Neural progenitor cell (in vitro differentiated cells): ENCODE data around the gene FSTL4. TPM values are rescaled to one million over a fixed set of nuclear protein-coding genes. Genes with fewer than 3 reads are reported as not detected.
"Not testable (repeated sequence)": the region's sequence is repeated elsewhere in the genome, so short reads cannot be mapped to it uniquely, and the experiment has no call there.

Experiments
- DNase-seq: peaks from one replicate; pipeline ENCODE4 v3.0.0-alpha.2; 2016; ENCODE audit warnings: low spot score
- H2AFZ ChIP-seq: fragments of 200-600 bp; sonication (generic); replicated peaks from 2 replicates; pipeline ENCODE4 v1.6.1; 2016; ENCODE audit warnings: antibody characterized with exemption
- H3F3A ChIP-seq: fragments of 200-600 bp; sonication (generic); 2 replicates; pipeline ENCODE4 v1.6.1; 2016; ENCODE audit warnings: antibody characterized with exemption, low read depth
- H3K27ac ChIP-seq: fragments of 200-600 bp; sonication (generic); 2 replicates; pipeline ENCODE4 v1.5.1; 2016; ENCODE audit warnings: mild to moderate bottlenecking
- H3K27me3 ChIP-seq: fragments of 200-600 bp; sonication (generic); 2 replicates; pipeline ENCODE4 v1.6.1; 2016; ENCODE audit warnings: mild to moderate bottlenecking, moderate library complexity
- H3K36me3 ChIP-seq: fragments of 200-600 bp; sonication (generic); 2 replicates; pipeline ENCODE4 v1.5.1; 2016
- H3K4me1 ChIP-seq: fragments of 200-600 bp; sonication (generic); 2 replicates; pipeline ENCODE4 v1.6.1; 2016; ENCODE audit warnings: mixed run types
- H3K4me2 ChIP-seq: fragments of 200-600 bp; sonication (generic); 2 replicates; pipeline ENCODE4 v1.6.1; 2016
- H3K4me3 ChIP-seq: fragments of 200-600 bp; sonication (generic); 2 replicates; pipeline ENCODE4 v1.5.1; 2016
- H3K79me2 ChIP-seq: fragments of 200-600 bp; sonication (generic); 2 replicates; pipeline ENCODE4 v1.6.1; 2016; ENCODE audit warnings: low read depth
- H3K9ac ChIP-seq: fragments of 200-600 bp; sonication (generic); 2 replicates; pipeline ENCODE4 v1.6.1; 2016
- H3K9me3 ChIP-seq: fragments of 200-600 bp; sonication (generic); 2 replicates; pipeline ENCODE4 v1.5.1; 2016; ENCODE audit warnings: low read depth
- H4K20me1 ChIP-seq: fragments of 200-600 bp; sonication (generic); 2 replicates; pipeline ENCODE4 v1.6.1; 2016; ENCODE audit warnings: low read depth
- H3K27ac Mint-ChIP-seq: 3 replicates; pipeline ENCODE4 v1.8.0; 2021; ENCODE audit warnings: mixed read lengths
- H3K27me3 Mint-ChIP-seq: 2 replicates; pipeline ENCODE4 v1.8.0; 2022; ENCODE audit warnings: low read depth, mild to moderate bottlenecking, inconsistent platforms, moderate library complexity, mixed read lengths; ENCODE audit not compliant: insufficient read depth
- H3K36me3 Mint-ChIP-seq: 3 replicates; pipeline ENCODE4 v1.8.0; 2021; ENCODE audit warnings: mixed read lengths
- H3K4me1 Mint-ChIP-seq: 3 replicates; pipeline ENCODE4 v1.8.0; 2021; ENCODE audit warnings: mixed read lengths
- H3K4me3 Mint-ChIP-seq: 3 replicates; pipeline ENCODE4 v1.8.0; 2021; ENCODE audit warnings: mild to moderate bottlenecking, moderate library complexity, mixed read lengths
- H3K9me3 Mint-ChIP-seq: 3 replicates; pipeline ENCODE4 v1.8.0; 2020; ENCODE audit warnings: mixed read lengths
- EZH2 ChIP-seq: fragments of 200-600 bp; sonication (generic); IDR thresholded peaks from 2 replicates; pipeline ENCODE4 v1.6.1; 2017; ENCODE audit warnings: antibody characterized with exemption, mild to moderate bottlenecking, moderate library complexity
- EZH2phosphoT487 ChIP-seq: fragments of 200-600 bp; sonication (generic); IDR thresholded peaks from 2 replicates; pipeline ENCODE4 v1.6.1; 2017; ENCODE audit warnings: antibody characterized with exemption
- total RNA-seq: library from RNA; depleted of rRNA; stranded (reverse); fragments of >200 nt; gene quantifications from 2 replicates; pipeline ENCODE4 v1.2.3, GENCODE V29; 2015; ENCODE audit warnings: low replicate concordance
- TF ChIP-seq, protein P1 (sequence below): fragments of 200-600 bp; sonication (generic); IDR thresholded peaks from 2 replicates; pipeline ENCODE4 v1.5.1; 2017; ENCODE audit warnings: antibody characterized with exemption, mild to moderate bottlenecking

Gene FSTL4
- total RNA-seq, 1 donor from 2014 or later = 0.95 TPM

DNA sequence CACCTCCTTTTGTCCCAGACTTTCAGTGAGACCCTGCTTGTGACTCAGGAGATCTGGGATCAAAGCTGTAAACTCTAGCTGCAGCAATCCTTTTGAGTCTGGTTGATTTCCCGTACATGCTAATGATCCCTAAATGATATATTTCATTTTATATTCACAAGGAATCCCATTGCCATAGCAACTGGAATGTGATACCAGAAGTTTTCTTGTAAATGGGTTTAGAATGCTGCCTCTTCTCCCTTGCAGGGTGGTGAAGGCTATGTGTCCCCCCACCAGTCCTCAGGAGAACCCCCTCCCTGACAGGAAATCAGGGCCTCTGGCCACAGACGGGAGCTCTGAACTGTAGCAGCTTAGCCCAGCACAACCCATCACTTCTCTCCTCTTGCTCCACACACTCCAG is 215.0 kb downstream of the FSTL4 start:
- Histone ChIP-seq H4K20me1 (no peaks in the 10 kb centered on the region), H3K4me2 (peak overlapping the region; percentile 70), H3K79me2 (no peaks in the 10 kb centered on the region), H2AFZ (no peak overlapping the region), H3F3A (peaks cover 19% of the 10 kb centered on the region), H3K27me3 (no peaks in the 10 kb centered on the region), H3K27ac (peak overlapping the region; percentile 83), H3K4me1 (peaks cover 38% of the 10 kb centered on the region), H3K9me3 (no peaks in the 10 kb centered on the region), H3K9ac (no peak overlapping the region), H3K36me3 (no peaks in the 10 kb centered on the region), H3K4me3 (no peak overlapping the region)
- TF ChIP-seq EZH2phosphoT487 = no peak
- TF ChIP-seq, protein P1, sequence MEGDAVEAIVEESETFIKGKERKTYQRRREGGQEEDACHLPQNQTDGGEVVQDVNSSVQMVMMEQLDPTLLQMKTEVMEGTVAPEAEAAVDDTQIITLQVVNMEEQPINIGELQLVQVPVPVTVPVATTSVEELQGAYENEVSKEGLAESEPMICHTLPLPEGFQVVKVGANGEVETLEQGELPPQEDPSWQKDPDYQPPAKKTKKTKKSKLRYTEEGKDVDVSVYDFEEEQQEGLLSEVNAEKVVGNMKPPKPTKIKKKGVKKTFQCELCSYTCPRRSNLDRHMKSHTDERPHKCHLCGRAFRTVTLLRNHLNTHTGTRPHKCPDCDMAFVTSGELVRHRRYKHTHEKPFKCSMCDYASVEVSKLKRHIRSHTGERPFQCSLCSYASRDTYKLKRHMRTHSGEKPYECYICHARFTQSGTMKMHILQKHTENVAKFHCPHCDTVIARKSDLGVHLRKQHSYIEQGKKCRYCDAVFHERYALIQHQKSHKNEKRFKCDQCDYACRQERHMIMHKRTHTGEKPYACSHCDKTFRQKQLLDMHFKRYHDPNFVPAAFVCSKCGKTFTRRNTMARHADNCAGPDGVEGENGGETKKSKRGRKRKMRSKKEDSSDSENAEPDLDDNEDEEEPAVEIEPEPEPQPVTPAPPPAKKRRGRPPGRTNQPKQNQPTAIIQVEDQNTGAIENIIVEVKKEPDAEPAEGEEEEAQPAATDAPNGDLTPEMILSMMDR = no peak
- TF ChIP-seq EZH2 = no peak
- Mint-ChIP-seq H3K4me1 (peaks cover 51% of the 10 kb centered on the region), H3K27ac (peak overlapping the region; percentile 86), H3K9me3 (peaks cover 7% of the 10 kb centered on the region), H3K36me3 (no peaks in the 10 kb centered on the region), H3K4me3 (no peak overlapping the region), H3K27me3 (peaks cover 11% of the 10 kb centered on the region)
- no peak for DNase-seq

DNA sequence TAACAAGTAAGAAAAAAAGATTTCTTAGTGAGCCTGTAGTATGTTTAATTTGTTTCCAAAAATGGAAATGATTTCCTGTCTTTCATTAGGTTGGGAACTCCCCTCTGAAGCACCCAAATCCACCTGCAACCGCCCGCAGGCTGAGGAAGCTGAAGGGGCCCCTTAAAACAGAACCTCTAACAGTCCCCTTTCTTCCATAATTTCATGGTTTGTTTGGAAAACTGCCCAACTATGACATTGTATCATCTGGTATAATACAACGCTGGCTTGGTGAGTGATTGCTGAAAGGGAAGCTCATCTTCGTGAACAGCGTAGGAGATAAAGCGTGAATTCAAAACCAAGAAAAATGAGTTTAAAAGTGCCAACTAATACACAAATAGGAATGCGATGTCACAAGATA is 215.5 kb downstream of the FSTL4 start:
- Histone ChIP-seq H3K79me2 (no peaks in the 10 kb centered on the region), H3K4me2 (peak overlapping the region; percentile 70), H2AFZ (peak overlapping the region; percentile 3), H3K27ac (peak overlapping the region; percentile 83), H3K4me3 (no peak overlapping the region), H3K36me3 (no peaks in the 10 kb centered on the region), H4K20me1 (no peaks in the 10 kb centered on the region), H3F3A (peaks cover 19% of the 10 kb centered on the region), H3K27me3 (no peaks in the 10 kb centered on the region), H3K9ac (no peak overlapping the region), H3K9me3 (no peaks in the 10 kb centered on the region), H3K4me1 (peaks cover 37% of the 10 kb centered on the region)
- TF ChIP-seq EZH2phosphoT487 (no peak), EZH2 (no peak)
- TF ChIP-seq, protein P1 = no peak
- Mint-ChIP-seq H3K4me3 (no peak overlapping the region), H3K9me3 (peaks cover 7% of the 10 kb centered on the region), H3K4me1 (peaks cover 49% of the 10 kb centered on the region), H3K27ac (peak overlapping the region; percentile 80), H3K27me3 (peaks cover 11% of the 10 kb centered on the region), H3K36me3 (no peaks in the 10 kb centered on the region)
- no peak for DNase-seq

DNA sequence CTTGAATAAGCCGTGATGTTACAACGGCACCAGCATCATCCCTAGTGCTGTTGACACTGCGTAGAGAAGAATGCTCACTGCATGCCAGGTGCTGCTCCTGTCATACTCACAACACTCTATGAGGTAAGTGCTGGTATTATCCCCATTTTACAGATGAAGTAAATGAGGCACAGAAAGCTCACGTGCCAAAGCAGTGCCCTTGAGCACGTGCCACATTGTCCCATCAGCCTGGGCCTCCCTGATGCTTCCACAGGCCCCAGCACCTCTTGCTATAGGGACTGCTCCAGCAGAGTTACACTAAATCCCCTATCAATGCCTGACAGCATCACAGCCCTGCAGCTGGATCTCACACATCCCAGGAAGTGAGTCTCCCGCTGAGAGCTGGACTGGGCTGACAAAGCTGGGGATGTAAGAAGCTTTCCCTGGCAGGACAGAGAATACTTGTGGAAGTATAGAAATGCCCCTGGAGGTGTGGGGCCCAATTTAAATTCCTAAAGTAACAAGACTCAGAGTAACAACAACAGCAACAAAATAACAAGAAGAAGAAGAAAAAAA is 216.1 kb downstream of the FSTL4 start:
- Histone ChIP-seq H2AFZ (no peak overlapping the region), H3K27ac (peak overlapping the region; percentile 83)
- peak; percentile 90 for DNase-seq

DNA sequence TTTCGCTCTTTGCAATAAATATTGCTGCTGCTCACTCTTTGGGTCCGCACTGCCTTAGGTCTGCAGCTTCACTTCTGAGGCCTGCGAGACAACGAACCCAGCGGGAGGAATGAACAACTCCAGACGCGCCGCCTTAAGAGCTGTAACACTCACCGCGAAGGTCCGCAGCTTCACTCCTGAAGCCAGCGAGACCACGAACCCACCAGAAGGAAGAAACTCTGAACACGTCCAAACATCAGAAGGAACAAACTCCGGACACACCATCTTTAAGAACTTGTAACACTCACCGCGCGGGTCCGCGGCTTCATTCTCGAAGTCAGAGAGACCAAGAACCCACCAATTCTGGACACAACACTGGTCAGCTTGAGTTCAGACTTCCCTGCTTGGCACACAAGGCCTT is 217.1 kb downstream of the FSTL4 start:
- not testable (repeated sequence) for H4K20me1 ChIP-seq, H3K36me3 Mint-ChIP-seq, H3K36me3 ChIP-seq, H3K27ac ChIP-seq, H2AFZ ChIP-seq, H3K4me3 ChIP-seq, DNase-seq, H3K4me2 ChIP-seq, H3K9ac ChIP-seq, H3K79me2 ChIP-seq, H3K9me3 ChIP-seq, H3K9me3 Mint-ChIP-seq, H3K27me3 ChIP-seq
- H3K4me1 Mint-ChIP-seq = peaks cover 34% of the 10 kb centered on the region
- peaks cover 11% of the 10 kb centered on the region for H3K27me3 Mint-ChIP-seq
- H3K27ac Mint-ChIP-seq = peak overlapping the region; percentile 25
- Histone ChIP-seq H3K4me1 (peaks cover 23% of the 10 kb centered on the region), H3F3A (peaks cover 19% of the 10 kb centered on the region)
- H3K4me3 Mint-ChIP-seq = peak overlapping the region; percentile 4

More for the DNA sequence above, 216.1 kb downstream of the FSTL4 start:
- no peak overlapping the region for H3K4me3 ChIP-seq
- Mint-ChIP-seq H3K27me3 (peaks cover 11% of the 10 kb centered on the region), H3K4me1 (peaks cover 44% of the 10 kb centered on the region), H3K27ac (peak overlapping the region; percentile 80), H3K36me3 (no peaks in the 10 kb centered on the region), H3K9me3 (peaks cover 7% of the 10 kb centered on the region), H3K4me3 (no peak overlapping the region)
- peaks cover 31% of the 10 kb centered on the region for H3K4me1 ChIP-seq
- TF ChIP-seq, protein P1 = no peak
- no peak for TF ChIP-seq EZH2
- no peak for TF ChIP-seq EZH2phosphoT487
- H3K36me3 ChIP-seq = no peaks in the 10 kb centered on the region
- H3K79me2 ChIP-seq = no peaks in the 10 kb centered on the region
- no peaks in the 10 kb centered on the region for H3K9me3 ChIP-seq
- H3K4me2 ChIP-seq = peak overlapping the region; percentile 70
- H3F3A ChIP-seq = peaks cover 19% of the 10 kb centered on the region
- H3K9ac ChIP-seq = no peak overlapping the region
- H4K20me1 ChIP-seq = no peaks in the 10 kb centered on the region
- no peaks in the 10 kb centered on the region for H3K27me3 ChIP-seq

DNA sequence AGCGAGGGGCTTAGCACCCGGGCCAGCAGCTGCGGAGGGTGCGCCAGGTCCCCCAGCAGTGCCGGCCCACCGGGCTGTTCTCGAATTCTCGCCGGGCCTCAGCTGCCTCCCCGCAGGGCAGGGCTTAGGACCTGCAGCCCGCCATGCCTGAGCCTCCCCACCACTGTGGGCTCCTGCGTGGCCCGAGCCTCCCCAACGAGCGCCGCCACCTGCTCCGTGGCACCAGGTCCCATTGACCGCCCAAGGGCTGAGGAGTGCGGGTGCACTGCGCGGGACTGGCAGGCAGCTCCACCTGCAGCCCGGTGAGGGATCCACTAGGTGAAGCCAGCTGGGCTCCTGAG is 217.9 kb downstream of the FSTL4 start:
- H3K4me3 Mint-ChIP-seq, H3K4me3 ChIP-seq, H3K9me3 ChIP-seq, H3K36me3 Mint-ChIP-seq, H3K27ac Mint-ChIP-seq, H3K27me3 ChIP-seq, H3K4me2 ChIP-seq, H4K20me1 ChIP-seq, H3K27ac ChIP-seq, H2AFZ ChIP-seq, H3K9me3 Mint-ChIP-seq, DNase-seq, H3K9ac ChIP-seq, H3K36me3 ChIP-seq, H3K79me2 ChIP-seq, H3K27me3 Mint-ChIP-seq: not testable (repeated sequence)
- Histone ChIP-seq H3F3A (peaks cover 19% of the 10 kb centered on the region), H3K4me1 (peaks cover 23% of the 10 kb centered on the region)
- H3K4me1 Mint-ChIP-seq = peaks cover 31% of the 10 kb centered on the region
